ENCODE results near the gene PRKAR1B. TPM values are rescaled to one million over a fixed set of nuclear protein-coding genes. Genes with fewer than 3 reads are reported as not detected.

PRKAR1B gene
- total RNA-seq, 1 donor from 2014 or later, result 14.0 TPM

GRCh38 chr7:569996-570800 is 156.9 kb downstream of the PRKAR1B start:
- Histone ChIP-seq H3K27me3 (ENCODE audit: control insufficient read depth, insufficient read depth, low read length) (no peaks in the 10 kb centered on the region), H3K4me3 (ENCODE audit: low read depth, low read length) (no peak overlapping the region), H3K36me3 (ENCODE audit: control insufficient read depth, insufficient read depth, low read length) (no peaks in the 10 kb centered on the region)
- DNase-seq (ENCODE audit: low read depth) (no peak), FAIRE-seq (no peak)
- no peak for TF ChIP-seq CTCF (IDR thresholded peaks at IDR 0.05; ENCODE audit: insufficient read depth, low read length, severe bottlenecking)

- Histone ChIP-seq H3K36me3 (ENCODE audit: control insufficient read depth, insufficient read depth, low read length) (no peaks in the 10 kb centered on the region), H3K4me3 (ENCODE audit: low read depth, low read length) (no peak overlapping the region), H3K27me3 (ENCODE audit: control insufficient read depth, insufficient read depth, low read length) (no peaks in the 10 kb centered on the region)
- no peak for FAIRE-seq
- no peak for TF ChIP-seq CTCF (IDR thresholded peaks at IDR 0.05; ENCODE audit: insufficient read depth, low read length, severe bottlenecking)
- no peak for DNase-seq (ENCODE audit: low read depth)
Measured at GRCh38 chr7:569071-569855, 157.8 kb downstream of the PRKAR1B start.

- Histone ChIP-seq H3K4me3 (ENCODE audit: low read depth, low read length) (no peak overlapping the region), H3K27me3 (ENCODE audit: control insufficient read depth, insufficient read depth, low read length) (no peaks in the 10 kb centered on the region), H3K36me3 (ENCODE audit: control insufficient read depth, insufficient read depth, low read length) (no peaks in the 10 kb centered on the region)
- no peak for DNase-seq (ENCODE audit: low read depth)
- TF ChIP-seq CTCF (IDR thresholded peaks at IDR 0.05; ENCODE audit: insufficient read depth, low read length, severe bottlenecking), result no peak
- no peak for FAIRE-seq
Measured at GRCh38 chr7:568031-568951, 158.8 kb downstream of the PRKAR1B start.

GRCh38 chr7:567305-567883 is 159.7 kb downstream of the PRKAR1B start:
- FAIRE-seq, result no peak

More at GRCh38 chr7:567305-567883, 159.7 kb downstream of the PRKAR1B start:
- Histone ChIP-seq H3K36me3 (ENCODE audit: control insufficient read depth, insufficient read depth, low read length) (no peaks in the 10 kb centered on the region), H3K27me3 (ENCODE audit: control insufficient read depth, insufficient read depth, low read length) (no peaks in the 10 kb centered on the region), H3K4me3 (ENCODE audit: low read depth, low read length) (no peak overlapping the region)
- no peak for TF ChIP-seq CTCF (IDR thresholded peaks at IDR 0.05; ENCODE audit: insufficient read depth, low read length, severe bottlenecking)
- no peak for DNase-seq (ENCODE audit: low read depth)

All from bronchial epithelial cell (primary cell).